Left lobe of liver (tissue), 2 donors: Measurements from ENCODE around the gene PCSK2. TPM values are rescaled to one million over a fixed set of nuclear protein-coding genes. Genes with fewer than 3 reads are reported as not detected.
"Not testable (repeated sequence)": the region's sequence is repeated elsewhere in the genome, so short reads cannot be mapped to it uniquely, and the experiment has no call there.

Source experiments
- ATAC-seq: fragments of 200-7000 bp; cut with Tn5 transposase; one replicate; pipeline ENCODE4 v1.9.1; 2020; ENCODE audit warnings: mild to moderate bottlenecking, moderate library complexity
- DNase-seq: peaks from one replicate; pipeline ENCODE4 v3.0.0-alpha.2; 2020; ENCODE audit warnings: low spot score
- total RNA-seq: library from RNA; stranded (reverse); gene quantifications from one replicate; pipeline ENCODE4 v1.2.1, GENCODE V29; 2021
- donor health status: DM: no; HTN: no; CAD: no; lungs with moderate emphysema.
- donor health status: DM: no; HTN: yes; CAD: no.

The PCSK2 gene
- total RNA-seq = 0.05 TPM

- DNase-seq = no peak
- peak; percentile 44 for ATAC-seq
Observed at GRCh38 chr20:17226410-17227218, at the start of gene PCSK2. Gene PCSK2 (plus strand): TSS chr20:17227040. CDS start chr20:17227306, 266 bp downstream.

DNA sequence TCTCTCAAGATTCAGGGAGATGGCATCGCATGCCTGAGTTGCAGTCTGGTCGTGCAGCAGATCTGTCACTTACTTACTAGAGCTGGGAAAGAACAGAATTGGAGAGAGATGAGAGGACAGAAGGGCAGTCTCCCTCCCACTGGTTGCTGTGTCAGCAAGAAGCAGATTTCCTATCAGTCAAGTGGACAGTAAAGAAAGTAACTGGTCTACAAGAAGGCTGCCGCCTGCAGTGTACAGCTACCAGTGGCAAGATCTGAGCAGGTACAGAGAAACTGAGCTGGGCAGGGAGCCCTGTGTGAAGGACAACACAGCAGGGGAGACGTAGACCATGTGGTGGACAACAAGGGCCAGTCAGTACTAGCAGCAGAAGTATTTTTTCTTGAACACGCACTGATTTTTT lies 49.5 kb upstream of the PCSK2 start:
- ATAC-seq (no peak), DNase-seq (no peak)

DNA sequence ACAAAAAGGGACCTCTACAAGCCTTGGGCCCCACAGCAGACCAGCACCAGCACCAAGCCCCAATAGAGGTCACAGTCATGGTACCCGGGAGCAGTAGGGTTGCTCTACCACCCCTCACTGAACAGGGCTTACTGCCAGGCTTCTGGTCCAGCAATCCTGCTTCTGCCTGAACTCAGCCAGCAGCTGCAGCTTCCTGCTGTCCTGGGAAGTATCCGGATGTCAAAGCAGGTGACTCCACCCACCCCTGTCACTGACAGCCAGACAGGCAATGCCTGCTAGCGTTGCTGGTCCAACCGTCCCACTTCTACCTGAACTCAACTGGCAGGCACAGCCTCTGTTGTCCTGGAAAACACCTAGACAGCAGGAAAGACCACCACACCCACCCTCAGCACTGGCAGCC lies 47.0 kb upstream of the PCSK2 start:
- no peak for DNase-seq
- no peak for ATAC-seq

- ATAC-seq (no peak), DNase-seq (no peak)
Observed at GRCh38 chr20:17189976-17190695, 36.7 kb upstream of the PCSK2 start.

DNA sequence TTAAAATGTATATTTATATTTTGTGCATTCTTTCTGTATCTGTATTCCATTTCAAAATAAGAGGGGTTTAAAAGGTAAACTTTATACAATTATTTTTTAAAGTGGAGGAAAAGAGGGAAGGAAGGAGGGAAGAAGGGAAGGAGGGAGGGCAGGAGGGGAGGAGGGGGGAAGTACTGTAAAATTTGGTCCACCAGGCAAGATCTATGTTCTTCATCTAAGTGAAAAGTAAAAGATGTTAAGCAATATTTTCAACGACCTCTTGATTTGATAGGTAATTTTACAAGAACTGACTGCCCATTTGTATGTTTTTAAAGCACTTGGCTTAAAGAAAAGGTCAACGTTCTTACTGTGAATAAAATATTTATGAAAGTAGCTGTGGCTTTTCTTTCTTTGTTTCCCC lies 29.8 kb upstream of the PCSK2 start:
- ATAC-seq (no peak), DNase-seq (no peak)

GRCh38 chr20:17202030-17202429 lies 24.8 kb upstream of the PCSK2 start:
- ATAC-seq = no peak
- no peak for DNase-seq

DNA sequence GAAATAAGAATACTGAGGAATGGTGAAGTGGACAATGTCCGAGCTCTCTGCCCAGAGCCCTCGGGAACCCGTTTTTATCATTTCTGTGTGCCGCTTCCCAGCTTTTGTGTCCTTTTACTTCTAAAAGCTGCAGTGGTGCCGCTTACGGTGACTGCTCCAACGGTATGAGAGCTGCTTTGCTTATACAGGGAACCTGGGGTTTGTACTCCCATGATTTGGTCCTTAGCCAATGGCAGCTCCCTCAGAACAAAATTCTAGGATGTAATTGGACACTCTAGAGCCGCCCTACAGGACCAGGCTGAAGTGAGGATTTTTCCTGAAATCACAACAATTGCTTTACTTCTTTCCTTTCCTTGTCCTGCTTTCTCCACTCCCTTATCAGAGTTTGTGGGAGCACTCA lies 24.2 kb upstream of the PCSK2 start:
- ATAC-seq = no peak
- no peak for DNase-seq

DNA sequence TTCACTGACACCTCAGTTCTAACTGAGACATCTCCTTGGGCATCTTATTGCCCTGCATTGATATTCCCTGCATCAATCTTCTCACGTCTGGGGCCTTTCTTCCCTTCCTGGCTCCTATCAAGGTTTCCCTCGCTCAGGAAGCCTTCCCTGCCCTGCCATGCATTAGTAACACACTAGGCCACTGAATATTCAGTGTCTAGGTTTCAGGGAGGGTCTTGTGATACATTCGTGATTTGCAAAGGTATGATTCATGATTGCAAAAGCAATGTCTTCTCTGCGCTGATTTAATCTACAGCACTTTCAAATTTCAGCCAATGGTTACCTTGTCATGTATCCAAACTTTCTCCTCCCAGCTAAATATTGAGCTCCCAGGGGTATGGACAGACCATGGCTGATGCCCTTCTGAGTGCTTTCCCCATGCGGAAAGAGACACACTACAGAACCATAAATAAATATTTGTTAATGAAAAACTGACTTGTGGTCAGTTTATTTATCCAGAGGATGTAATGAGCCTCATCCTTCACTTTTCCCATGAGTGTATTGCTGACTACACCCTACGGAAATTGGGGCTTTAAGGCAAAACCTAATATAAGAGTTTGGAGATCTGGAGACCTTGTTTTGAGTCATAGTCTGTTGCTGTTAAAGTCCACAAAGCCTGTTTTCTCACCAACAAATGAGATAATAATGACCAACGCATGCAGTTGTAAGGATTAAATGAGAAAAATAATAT lies 21.6 kb upstream of the PCSK2 start:
- ATAC-seq = no peak
- DNase-seq = no peak

DNA sequence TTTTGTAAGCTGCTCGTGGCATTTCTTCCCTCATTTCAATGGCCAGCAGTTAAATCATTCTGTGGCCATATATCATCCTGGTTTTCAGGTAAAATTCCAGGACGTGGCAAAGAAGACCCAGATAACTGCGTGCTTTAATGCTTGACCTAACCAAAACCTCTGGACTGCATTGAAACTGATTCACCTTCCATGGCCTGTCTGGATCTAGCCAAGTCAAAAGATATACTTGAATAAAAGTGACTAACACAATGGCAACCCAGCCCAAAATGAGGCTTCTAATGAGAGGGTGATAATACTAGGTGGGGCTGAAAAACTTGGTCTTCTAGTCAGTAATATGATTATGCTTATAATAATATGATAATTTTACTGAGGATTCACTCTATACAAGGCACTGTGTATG lies 16.5 kb upstream of the PCSK2 start:
- DNase-seq = no peak
- no peak for ATAC-seq

- DNase-seq (no peak), ATAC-seq (no peak)
Observed at GRCh38 chr20:17210983-17211382, 15.9 kb upstream of the PCSK2 start.

GRCh38 chr20:17215167-17215566 lies 11.7 kb upstream of the PCSK2 start:
- ATAC-seq = no peak
- DNase-seq = no peak

GRCh38 chr20:17219856-17220255 lies 7.0 kb upstream of the PCSK2 start:
- ATAC-seq = not testable (repeated sequence)

DNA sequence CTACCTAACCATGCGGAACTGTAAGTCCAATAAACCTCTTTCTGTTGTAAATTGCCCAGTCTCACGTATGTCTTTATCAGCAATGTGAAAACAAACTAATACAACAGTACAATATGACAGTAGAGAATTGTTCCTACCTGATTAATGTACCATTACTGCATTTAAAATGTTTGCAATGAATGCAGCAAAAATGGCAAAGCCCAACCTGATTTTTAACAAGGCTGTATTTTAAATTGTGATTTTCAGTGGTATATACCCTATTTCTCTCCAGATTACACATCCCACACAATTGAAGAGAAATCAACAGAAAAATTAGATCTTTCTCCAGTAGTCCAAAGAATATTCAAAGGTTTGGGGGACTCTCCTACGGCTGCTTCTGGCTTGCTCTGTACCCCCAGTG lies 3.3 kb upstream of the PCSK2 start:
- no peak for ATAC-seq

More at GRCh38 chr20:17219856-17220255, 7.0 kb upstream of the PCSK2 start:
- not testable (repeated sequence) for DNase-seq

DNA sequence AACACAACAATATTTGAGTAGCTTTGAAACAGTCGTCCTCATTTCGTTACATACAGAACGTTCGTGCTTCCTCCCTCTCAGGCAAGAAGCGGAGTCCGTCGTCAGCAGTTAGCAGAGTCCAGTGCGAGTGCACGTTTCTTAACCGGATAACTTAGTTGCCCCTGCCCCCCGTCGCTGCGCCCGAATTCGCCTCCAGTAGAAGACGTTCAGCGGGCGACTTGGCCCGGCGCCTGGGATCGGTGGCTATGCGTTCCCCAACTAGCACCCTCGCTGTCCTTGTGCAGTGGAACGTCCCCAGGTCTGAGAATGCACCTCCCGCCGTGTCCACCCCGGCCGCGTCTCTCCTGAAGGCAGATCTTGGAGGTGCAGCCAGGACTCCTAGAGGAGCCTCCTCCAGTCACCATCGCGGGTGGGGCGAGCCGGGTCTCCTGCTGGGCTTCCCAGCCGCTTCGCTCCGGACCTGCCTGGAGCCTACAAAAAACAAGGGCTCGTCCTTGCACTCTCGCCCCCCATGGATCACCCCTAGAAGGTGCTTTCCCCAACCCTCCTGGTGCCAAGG lies 910 bp upstream of the PCSK2 start:
- no peak for DNase-seq
- ATAC-seq = no peak

More for the DNA sequence above, 3.3 kb upstream of the PCSK2 start:
- no peak for DNase-seq

DNA sequence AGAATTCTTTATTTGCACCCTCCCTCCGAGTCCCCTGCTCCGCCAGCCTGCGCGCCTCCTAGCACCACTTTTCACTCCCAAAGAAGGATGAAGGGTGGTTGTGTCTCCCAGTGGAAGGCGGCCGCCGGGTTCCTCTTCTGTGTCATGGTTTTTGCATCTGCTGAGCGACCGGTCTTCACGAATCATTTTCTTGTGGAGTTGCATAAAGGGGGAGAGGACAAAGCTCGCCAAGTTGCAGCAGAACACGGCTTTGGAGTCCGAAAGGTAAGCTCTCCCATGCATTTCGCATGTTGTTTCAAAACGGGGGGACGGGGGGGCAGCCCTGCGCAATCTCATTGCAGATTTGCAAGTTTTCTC lies 357 bp downstream of the PCSK2 start:
- ATAC-seq = no peak
- no peak for DNase-seq

DNA sequence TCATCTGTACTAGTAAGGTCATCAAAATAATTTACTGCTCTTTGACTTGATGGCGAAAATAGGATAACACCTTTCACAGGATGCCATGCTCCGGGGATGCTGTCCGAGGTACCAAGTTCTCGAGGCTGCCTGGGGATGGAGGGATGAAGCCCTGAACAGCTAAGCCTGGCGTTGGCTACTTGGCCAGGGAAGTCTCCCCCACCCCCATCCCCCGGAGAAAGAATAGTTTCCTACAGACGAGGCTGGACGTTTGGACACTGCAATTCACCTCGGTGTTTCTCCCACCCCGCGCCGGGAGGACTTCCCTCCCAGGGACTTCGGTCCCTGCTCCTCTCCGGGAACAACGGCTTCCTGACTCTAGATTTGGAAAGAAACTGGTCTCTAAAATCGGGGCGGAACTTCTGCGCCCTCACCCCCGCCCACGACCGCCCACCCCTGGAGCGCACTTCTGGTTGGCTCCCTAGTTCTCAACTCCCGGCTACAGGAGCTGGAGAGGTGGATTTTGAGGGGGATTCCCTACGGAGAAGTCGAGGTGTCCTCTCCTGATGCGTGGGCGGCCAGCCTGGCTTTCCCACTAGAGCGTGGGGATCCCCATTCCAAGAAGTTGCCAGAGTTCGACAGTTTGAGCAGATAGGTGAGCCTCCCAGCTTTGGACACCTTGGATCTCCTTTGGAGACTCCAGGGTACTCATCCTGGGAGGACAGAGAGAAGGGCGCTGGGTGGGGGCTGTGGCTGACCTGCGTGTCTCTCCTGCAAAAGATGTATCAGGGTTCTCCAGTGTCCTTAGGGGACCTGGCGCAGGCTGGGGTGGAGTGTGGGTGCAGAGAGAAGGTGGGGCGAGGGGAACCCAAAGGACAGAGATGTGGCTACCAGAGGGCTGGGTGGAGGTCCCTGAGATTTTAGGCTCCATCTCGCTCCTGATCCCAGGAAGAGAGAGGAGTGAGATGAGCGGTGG lies 1.1 kb downstream of the PCSK2 start:
- ATAC-seq = no peak
- DNase-seq = no peak

DNA sequence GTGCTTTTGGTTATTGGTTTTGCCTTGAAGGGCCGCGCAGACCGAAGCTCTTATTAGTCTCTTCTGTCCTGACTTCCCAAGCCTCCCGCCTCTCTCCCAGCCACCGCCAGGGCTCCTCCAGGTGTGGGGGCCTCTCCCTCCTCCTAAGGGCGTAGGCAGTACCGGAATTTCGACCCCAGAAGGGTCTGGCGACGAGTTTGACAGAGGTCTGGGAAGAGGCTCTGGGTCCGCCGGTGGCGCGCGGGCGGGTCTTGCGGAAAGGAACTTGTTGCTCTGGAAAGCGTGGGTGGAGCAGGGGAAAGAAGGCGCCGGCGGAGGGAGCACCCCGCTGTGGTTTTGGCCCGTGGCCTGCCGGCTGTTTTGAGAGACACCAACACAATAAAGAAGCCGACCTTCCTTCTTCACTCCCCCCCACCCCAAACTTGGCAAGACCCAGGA lies 1.8 kb downstream of the PCSK2 start:
- DNase-seq = no peak
- no peak for ATAC-seq

DNA sequence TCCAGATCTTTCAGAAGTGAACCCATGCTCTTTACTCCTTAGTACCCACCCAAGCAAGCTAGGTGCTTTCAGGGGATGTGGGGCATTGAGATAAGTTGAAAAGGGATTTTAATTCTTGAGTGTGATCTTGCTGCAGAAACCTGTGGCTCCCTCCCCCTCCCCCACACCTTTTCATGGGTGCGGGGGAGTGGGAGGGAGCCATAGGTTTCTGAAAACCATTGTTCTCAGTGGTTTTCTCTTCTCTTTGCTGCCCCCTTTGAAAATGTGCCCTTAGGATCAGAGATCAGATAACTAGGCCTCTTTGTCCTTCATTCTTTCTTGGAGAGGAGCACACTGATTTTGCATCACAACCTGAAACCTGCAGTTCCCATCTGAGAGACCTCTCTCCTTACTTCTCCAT lies 2.4 kb downstream of the PCSK2 start:
- ATAC-seq = no peak

GRCh38 chr20:17233626-17234025 lies 6.8 kb downstream of the PCSK2 start:
- ATAC-seq (no peak), DNase-seq (no peak)

More for the DNA sequence above, 2.4 kb downstream of the PCSK2 start:
- no peak for DNase-seq

GRCh38 chr20:17236766-17237165 lies 9.9 kb downstream of the PCSK2 start:
- DNase-seq (no peak), ATAC-seq (no peak)
